ENCODE measurements around the gene ERICH6.

ERICH6 gene

GRCh38 chr3:150631515-150632221, 72.1 kb downstream of the ERICH6 start:
- no peaks in the 10 kb centered on the region for H3K9me2 ChIP-seq (replicated peaks; ENCODE audit: control insufficient read depth, low read length)
- H4K20me1 ChIP-seq (ENCODE audit: control insufficient read depth, insufficient read depth, low read depth, low read length): peaks cover 7% of the 10 kb centered on the region; the same call in 1 of the 2 replicates
- H3K79me2 ChIP-seq (ENCODE audit: control insufficient read depth, low read length): no peaks in the 10 kb centered on the region; the same call in 1 of the 2 replicates
- H3K27me3 ChIP-seq (ENCODE audit: control insufficient read depth, low read length): no peaks in the 10 kb centered on the region
- TF ChIP-seq CTCF (IDR thresholded peaks at IDR 0.05; ENCODE audit: low read depth, low read length, poor library complexity, severe bottlenecking) (no peak), EZH2phosphoT487 (IDR thresholded peaks at IDR 0.05; ENCODE audit: borderline replicate concordance, low read length) (no peak)
- peaks cover 23% of the 10 kb centered on the region for H3F3A ChIP-seq (ENCODE audit: control insufficient read depth, insufficient read depth)
- no peak overlapping the region for H3K4me2 ChIP-seq (ENCODE audit: low read length)
- H3K4me3 ChIP-seq (ENCODE audit: low read length): no peak overlapping the region
- no peaks in the 10 kb centered on the region for H3K9me3 ChIP-seq (ENCODE audit: control insufficient read depth, insufficient read depth, low read length)
- no peak overlapping the region for H3K27ac ChIP-seq (ENCODE audit: low read depth, low read length)
- peaks cover 5% of the 10 kb centered on the region for H3K4me1 ChIP-seq (ENCODE audit: control insufficient read depth, low read length)
- peaks cover 37% of the 10 kb centered on the region for H3K36me3 ChIP-seq (ENCODE audit: control insufficient read depth, low read length)

- Histone ChIP-seq H3K9me2 (replicated peaks; ENCODE audit: control insufficient read depth, low read length) (no peaks in the 10 kb centered on the region), H4K20me1 (ENCODE audit: control insufficient read depth, insufficient read depth, low read depth, low read length) (peaks cover 5% of the 10 kb centered on the region; the same call in 1 of the 2 replicates), H3K36me3 (ENCODE audit: control insufficient read depth, low read length) (peaks cover 74% of the 10 kb centered on the region)
These were observed 76.2 kb downstream of the ERICH6 start for GRCh38 chr3:150627557-150627956.

GRCh38 chr3:150626148-150626930, 77.4 kb downstream of the ERICH6 start:
- Histone ChIP-seq H3K4me1 (ENCODE audit: control insufficient read depth, low read length) (no peaks in the 10 kb centered on the region), H3K4me2 (ENCODE audit: low read length) (no peak overlapping the region), H3F3A (ENCODE audit: control insufficient read depth, insufficient read depth) (no peaks in the 10 kb centered on the region), H3K9me3 (ENCODE audit: control insufficient read depth, insufficient read depth, low read length) (no peaks in the 10 kb centered on the region), H3K27me3 (ENCODE audit: control insufficient read depth, low read length) (no peaks in the 10 kb centered on the region), H3K9me2 (replicated peaks; ENCODE audit: control insufficient read depth, low read length) (no peaks in the 10 kb centered on the region), H3K36me3 (ENCODE audit: control insufficient read depth, low read length) (peaks cover 83% of the 10 kb centered on the region), H3K27ac (ENCODE audit: low read depth, low read length) (no peak overlapping the region), H4K20me1 (ENCODE audit: control insufficient read depth, insufficient read depth, low read depth, low read length) (peaks cover 5% of the 10 kb centered on the region; the same call in 1 of the 2 replicates), H3K79me2 (ENCODE audit: control insufficient read depth, low read length) (peaks cover 29% of the 10 kb centered on the region), H3K4me3 (ENCODE audit: low read length) (no peak overlapping the region)
- TF ChIP-seq CTCF (IDR thresholded peaks at IDR 0.05; ENCODE audit: low read depth, low read length, poor library complexity, severe bottlenecking) (no peak), EZH2phosphoT487 (IDR thresholded peaks at IDR 0.05; ENCODE audit: borderline replicate concordance, low read length) (no peak)

More at GRCh38 chr3:150627557-150627956, 76.2 kb downstream of the ERICH6 start:
- H3K27me3 ChIP-seq (ENCODE audit: control insufficient read depth, low read length): no peaks in the 10 kb centered on the region
- no peaks in the 10 kb centered on the region for H3K4me1 ChIP-seq (ENCODE audit: control insufficient read depth, low read length)
- H3K4me3 ChIP-seq (ENCODE audit: low read length): no peak overlapping the region
- H3F3A ChIP-seq (ENCODE audit: control insufficient read depth, insufficient read depth): peaks cover 6% of the 10 kb centered on the region
- H3K9me3 ChIP-seq (ENCODE audit: control insufficient read depth, insufficient read depth, low read length): no peaks in the 10 kb centered on the region
- no peak overlapping the region for H3K4me2 ChIP-seq (ENCODE audit: low read length)
- H3K79me2 ChIP-seq (ENCODE audit: control insufficient read depth, low read length): peaks cover 17% of the 10 kb centered on the region
- H3K27ac ChIP-seq (ENCODE audit: low read depth, low read length): no peak overlapping the region
- TF ChIP-seq CTCF (IDR thresholded peaks at IDR 0.05; ENCODE audit: low read depth, low read length, poor library complexity, severe bottlenecking): no peak
- TF ChIP-seq EZH2phosphoT487 (IDR thresholded peaks at IDR 0.05; ENCODE audit: borderline replicate concordance, low read length): no peak
